Measurements from ENCODE around the gene SIGLEC6. TPM values are rescaled to one million over a fixed set of nuclear protein-coding genes. Genes with fewer than 3 reads are reported as not detected.

The SIGLEC6 gene
- total RNA-seq, 1 experiment from 2014 or later, result 0.31 TPM

DNA sequence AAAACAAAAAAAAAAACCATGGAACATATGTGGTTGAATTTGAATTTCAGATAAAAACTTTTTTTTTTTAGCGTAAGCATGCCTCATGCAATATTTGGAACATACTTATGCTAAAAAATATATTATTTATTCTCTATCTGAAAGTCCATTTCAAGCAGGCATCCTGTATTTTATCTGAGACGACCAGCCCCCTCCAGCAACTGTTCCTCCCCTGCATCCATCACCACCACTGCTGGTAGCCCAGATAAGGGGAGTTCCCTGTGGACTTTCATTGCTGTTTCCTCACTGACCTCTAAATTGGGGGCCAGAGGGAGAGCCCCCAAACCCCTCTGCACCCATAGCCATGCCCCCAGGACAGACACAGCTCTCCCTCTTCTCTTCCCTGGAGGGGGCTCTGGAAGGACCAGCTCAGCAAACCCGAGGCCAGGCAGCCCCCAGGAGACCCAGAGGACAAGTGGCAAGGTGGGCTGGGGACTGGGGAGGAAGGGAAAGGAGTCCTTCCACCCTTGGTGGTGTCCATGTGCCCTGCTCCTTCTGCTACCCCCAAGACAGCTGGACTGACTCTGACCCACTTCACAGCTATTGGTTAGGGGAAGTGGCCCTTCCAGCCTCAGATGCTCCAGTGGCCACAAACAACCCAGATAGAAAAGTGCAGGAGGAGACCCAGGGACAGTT lies 23.3 kb downstream of the SIGLEC6 start:
- no peaks in the 10 kb centered on the region for H3K4me1 Mint-ChIP-seq
- H2BK12ac ChIP-seq (ENCODE audit: insufficient read length, low read depth, low read length), result no peak overlapping the region
- H3K23ac ChIP-seq (ENCODE audit: insufficient read length, low read depth, low read length), result no peak overlapping the region
- H3K79me1 ChIP-seq (ENCODE audit: insufficient read depth, low read depth, low read length, poor library complexity, severe bottlenecking), result no peaks in the 10 kb centered on the region
- peaks cover 46 to 97% of the 10 kb centered on the region in 2 experiments for H3K9me3 Mint-ChIP-seq
- H3K18ac ChIP-seq (ENCODE audit: insufficient read length, low read depth, low read length), result no peak overlapping the region
- no peak overlapping the region for H2BK120ac ChIP-seq (ENCODE audit: low read depth, low read length, poor library complexity, severe bottlenecking)
- H3K79me2 ChIP-seq (ENCODE audit: insufficient read depth, low read length), result no peaks in the 10 kb centered on the region
- no peaks in the 10 kb centered on the region for H3K23me2 ChIP-seq (ENCODE audit: insufficient read length, low read depth, low read length, poor library complexity, severe bottlenecking)
- no peak overlapping the region for H2AK5ac ChIP-seq (ENCODE audit: insufficient read length, low read length)
- no peak overlapping the region for H3K27ac ChIP-seq (ENCODE audit: insufficient read length, low read depth, low read length)
- no peak overlapping the region for H2AFZ ChIP-seq (ENCODE audit: low read length)
- TF ChIP-seq, protein P1, sequence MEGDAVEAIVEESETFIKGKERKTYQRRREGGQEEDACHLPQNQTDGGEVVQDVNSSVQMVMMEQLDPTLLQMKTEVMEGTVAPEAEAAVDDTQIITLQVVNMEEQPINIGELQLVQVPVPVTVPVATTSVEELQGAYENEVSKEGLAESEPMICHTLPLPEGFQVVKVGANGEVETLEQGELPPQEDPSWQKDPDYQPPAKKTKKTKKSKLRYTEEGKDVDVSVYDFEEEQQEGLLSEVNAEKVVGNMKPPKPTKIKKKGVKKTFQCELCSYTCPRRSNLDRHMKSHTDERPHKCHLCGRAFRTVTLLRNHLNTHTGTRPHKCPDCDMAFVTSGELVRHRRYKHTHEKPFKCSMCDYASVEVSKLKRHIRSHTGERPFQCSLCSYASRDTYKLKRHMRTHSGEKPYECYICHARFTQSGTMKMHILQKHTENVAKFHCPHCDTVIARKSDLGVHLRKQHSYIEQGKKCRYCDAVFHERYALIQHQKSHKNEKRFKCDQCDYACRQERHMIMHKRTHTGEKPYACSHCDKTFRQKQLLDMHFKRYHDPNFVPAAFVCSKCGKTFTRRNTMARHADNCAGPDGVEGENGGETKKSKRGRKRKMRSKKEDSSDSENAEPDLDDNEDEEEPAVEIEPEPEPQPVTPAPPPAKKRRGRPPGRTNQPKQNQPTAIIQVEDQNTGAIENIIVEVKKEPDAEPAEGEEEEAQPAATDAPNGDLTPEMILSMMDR (conservative IDR thresholded peaks at IDR 0.05), result no peak
- no peak overlapping the region for H3K56ac ChIP-seq (ENCODE audit: insufficient read length, low read depth, low read length)
- no peak overlapping the region for H2BK15ac ChIP-seq (ENCODE audit: low read depth, low read length)
- no CpG with 5 or more reads among the region's 3 CpGs for WGBS (ENCODE audit: extremely low coverage, insufficient read length, low lambda C conversion rate)
- no peak overlapping the region for H3K27ac Mint-ChIP-seq
- H3K9me3 ChIP-seq (ENCODE audit: control insufficient read depth, low read depth, low read length), result no peaks in the 10 kb centered on the region
- H2BK20ac ChIP-seq (ENCODE audit: low read depth, low read length, poor library complexity, severe bottlenecking), result no peak overlapping the region
- no peak overlapping the region for H3K4ac ChIP-seq (ENCODE audit: low read depth, low read length)
- H3K14ac ChIP-seq (ENCODE audit: insufficient read depth, low read length), result no peak overlapping the region
- H3K4me2 ChIP-seq (ENCODE audit: insufficient read depth, insufficient read length, low read length), result no peak overlapping the region
- no peak overlapping the region for H2BK5ac ChIP-seq (ENCODE audit: insufficient read length, low read length)
- no peaks in the 10 kb centered on the region for H4K20me1 ChIP-seq (ENCODE audit: control insufficient read depth, insufficient read depth, insufficient read length)
- H3K36me3 Mint-ChIP-seq (ENCODE audit: insufficient read depth in 1 of 3, low read depth in 3 of 3), result no peaks in the 10 kb centered on the region
- no peak overlapping the region for H4K5ac ChIP-seq (ENCODE audit: insufficient read length, low read depth, low read length)
- no peak overlapping the region for H3K9ac ChIP-seq (ENCODE audit: extremely low read depth, insufficient read length, low read length)
- no peak overlapping the region for H3K4me3 Mint-ChIP-seq
- no peak overlapping the region for H4K91ac ChIP-seq (ENCODE audit: insufficient read length, low read depth, low read length)
- H3K4me1 ChIP-seq (ENCODE audit: insufficient read depth, low read length), result no peaks in the 10 kb centered on the region
- H3K27me3 ChIP-seq (ENCODE audit: insufficient read depth, low read length), result no peaks in the 10 kb centered on the region
- H3T11ph ChIP-seq (ENCODE audit: low read length), result no peak overlapping the region
- H3K27me3 Mint-ChIP-seq (ENCODE audit: low read depth), result peaks cover 21% of the 10 kb centered on the region
- no peak overlapping the region for H4K8ac ChIP-seq (replicated peaks; ENCODE audit: insufficient read length, low read depth, low read length)
- DNase-seq, result no peak

Data from H9 (cell line).